Testis (tissue), 3 donors: Measurements from ENCODE around the gene BICD1. TPM values are rescaled to one million over a fixed set of nuclear protein-coding genes. Genes with fewer than 3 reads are reported as not detected.

ENCODE experiments used
- DNase-seq: peaks from one replicate; pipeline ENCODE4 v3.0.0-alpha.2; 2019
- H3K27ac ChIP-seq, 2 donors: fragments of 200-600 bp; sonication (generic); one replicate each; pipeline ENCODE4 v1.5.1; 2019
- H3K27me3 ChIP-seq: fragments of 200-600 bp; sonication (generic); one replicate; pipeline ENCODE4 v1.5.1; 2019
- H3K36me3 ChIP-seq: fragments of 200-600 bp; sonication (generic); one replicate; pipeline ENCODE4 v1.5.1; 2017; ENCODE audit warnings: low read depth; ENCODE audit errors: missing control alignments
- H3K4me1 ChIP-seq: fragments of 200-600 bp; sonication (generic); one replicate; pipeline ENCODE4 v1.5.1; 2019
- H3K4me3 ChIP-seq, 2 donors: fragments of 200-600 bp; sonication (generic); one replicate each; pipeline ENCODE4 v1.5.1; 2017 to 2019
- H3K9me3 ChIP-seq: fragments of 200-600 bp; sonication (generic); one replicate; pipeline ENCODE4 v1.5.1; 2017
- POLR2A ChIP-seq: fragments of 450-650 bp; IDR thresholded peaks from one replicate; pipeline ENCODE4 v1.6.1; 2017; ENCODE audit warnings: antibody characterized with exemption, mild to moderate bottlenecking, moderate library complexity
- WGBS, 2 donors: methylation state at CpG; one replicate each; pipeline ENCODE4 v1.1.5; 2018; 5-methylcytosine and 5-hydroxymethylcytosine counted together
- intact Hi-C: fragments of 100-400 bp; cut with DNase I; formaldehyde crosslinking; loops from one replicate; pipeline ENCODE4 v1.15.1; 2023; ENCODE audit warnings: low total_unique reads
- polyA plus RNA-seq: library from polyadenylated mRNA; stranded (reverse); fragments of 350-450 nt; fragmentation: Illumina TruSeq; extraction: RNeasy Lipid Tissue Mini Kit (QIAGEN cat#74804); gene quantifications from one replicate; pipeline ENCODE4 v1.2.3, GENCODE V29; 2014; ENCODE audit warnings: low read depth, low replicate concordance; ENCODE audit not compliant: insufficient read depth
- total RNA-seq, 2 donors: library from RNA; depleted of rRNA; stranded (reverse); fragments of >200 nt; gene quantifications; one replicate each; pipeline ENCODE4 v1.2.3, GENCODE V29; 2016
- TF ChIP-seq, protein P1 (sequence below), 3 experiments: fragments of 450-650 bp in 2 of 3; fragments of 200-600 bp in 1 of 3; sonication (generic) in 1 of 3; IDR thresholded peaks; one replicate each; pipeline ENCODE4 v1.5.1; 2016 to 2019; ENCODE audit warnings: antibody characterized with exemption in 3 of 3, mild to moderate bottlenecking in 2 of 3, moderate library complexity in 1 of 3

Gene BICD1
- total and polyA plus RNA-seq, 3 donors from 2014 or later, result 8.4 to 28.7 (median 26.0) TPM

- H3K36me3 ChIP-seq, result no peaks in the 10 kb centered on the region
- WGBS, 2 donors, result 95 to 97% methylated on average over 3 of the region's 3 CpGs
Observed at GRCh38 chr12:32117316-32117715, 10.7 kb downstream of the BICD1 start.

GRCh38 chr12:32118806-32119205, 12.2 kb downstream of the BICD1 start:
- intact Hi-C loops, result no loop called here
- no peak for DNase-seq

More at GRCh38 chr12:32117316-32117715, 10.7 kb downstream of the BICD1 start:
- intact Hi-C loops, result no loop called here
- Histone ChIP-seq H3K9me3 (no peaks in the 10 kb centered on the region), H3K27me3 (no peaks in the 10 kb centered on the region), H3K27ac (no peak overlapping the region), H3K4me3 (no peak overlapping the region), H3K4me1 (no peaks in the 10 kb centered on the region)
- no peak for DNase-seq
- TF ChIP-seq, protein P1, sequence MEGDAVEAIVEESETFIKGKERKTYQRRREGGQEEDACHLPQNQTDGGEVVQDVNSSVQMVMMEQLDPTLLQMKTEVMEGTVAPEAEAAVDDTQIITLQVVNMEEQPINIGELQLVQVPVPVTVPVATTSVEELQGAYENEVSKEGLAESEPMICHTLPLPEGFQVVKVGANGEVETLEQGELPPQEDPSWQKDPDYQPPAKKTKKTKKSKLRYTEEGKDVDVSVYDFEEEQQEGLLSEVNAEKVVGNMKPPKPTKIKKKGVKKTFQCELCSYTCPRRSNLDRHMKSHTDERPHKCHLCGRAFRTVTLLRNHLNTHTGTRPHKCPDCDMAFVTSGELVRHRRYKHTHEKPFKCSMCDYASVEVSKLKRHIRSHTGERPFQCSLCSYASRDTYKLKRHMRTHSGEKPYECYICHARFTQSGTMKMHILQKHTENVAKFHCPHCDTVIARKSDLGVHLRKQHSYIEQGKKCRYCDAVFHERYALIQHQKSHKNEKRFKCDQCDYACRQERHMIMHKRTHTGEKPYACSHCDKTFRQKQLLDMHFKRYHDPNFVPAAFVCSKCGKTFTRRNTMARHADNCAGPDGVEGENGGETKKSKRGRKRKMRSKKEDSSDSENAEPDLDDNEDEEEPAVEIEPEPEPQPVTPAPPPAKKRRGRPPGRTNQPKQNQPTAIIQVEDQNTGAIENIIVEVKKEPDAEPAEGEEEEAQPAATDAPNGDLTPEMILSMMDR (IDR thresholded peaks at IDR 0.05), result no peak
- TF ChIP-seq POLR2A, result no peak

DNA sequence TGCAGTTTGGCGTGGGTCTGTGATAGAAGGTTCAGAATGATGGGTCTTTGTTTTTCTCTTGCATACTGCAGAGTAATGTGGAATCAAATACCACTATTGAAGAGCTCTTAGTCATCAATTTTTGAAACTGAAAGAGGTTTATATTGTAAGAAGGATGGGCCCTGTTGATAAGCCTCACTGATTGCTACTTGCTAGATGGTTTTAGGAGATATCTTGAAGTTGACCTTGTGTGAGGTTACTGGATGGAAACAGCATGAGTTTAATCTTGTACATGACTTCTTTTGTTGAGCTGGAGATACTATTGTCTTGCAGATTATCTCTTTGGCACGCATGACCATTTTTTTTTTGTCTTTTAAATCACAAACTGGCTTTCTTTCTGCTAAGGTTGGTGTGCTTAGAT, 13.8 kb downstream of the BICD1 start:
- no peak overlapping the region for H3K4me3 ChIP-seq
- no peak for TF ChIP-seq POLR2A
- TF ChIP-seq, protein P1 (IDR thresholded peaks at IDR 0.05), result no peak
- 58 to 72% methylated on average over 2 of the region's 2 CpGs for WGBS, 2 donors
- H3K9me3 ChIP-seq, result no peaks in the 10 kb centered on the region
- no peak for DNase-seq
- H3K27ac ChIP-seq, result no peak overlapping the region
- no peaks in the 10 kb centered on the region for H3K36me3 ChIP-seq
- intact Hi-C loops, result no loop called here
- H3K27me3 ChIP-seq, result no peaks in the 10 kb centered on the region
- no peaks in the 10 kb centered on the region for H3K4me1 ChIP-seq

More at GRCh38 chr12:32118806-32119205, 12.2 kb downstream of the BICD1 start:
- TF ChIP-seq, protein P1 (IDR thresholded peaks at IDR 0.05), result no peak
- no peak for TF ChIP-seq POLR2A
- WGBS, 2 donors, result 96 to 97% methylated on average over 5 of the region's 5 CpGs
- H3K9me3 ChIP-seq, result no peaks in the 10 kb centered on the region
- H3K27me3 ChIP-seq, result no peaks in the 10 kb centered on the region
- no peaks in the 10 kb centered on the region for H3K36me3 ChIP-seq
- no peak overlapping the region for H3K4me3 ChIP-seq
- no peaks in the 10 kb centered on the region for H3K4me1 ChIP-seq
- no peak overlapping the region for H3K27ac ChIP-seq

GRCh38 chr12:32124637-32125036, 18.0 kb downstream of the BICD1 start:
- TF ChIP-seq, protein P1 (IDR thresholded peaks at IDR 0.05), result no peak
- TF ChIP-seq POLR2A, result no peak
- H3K27me3 ChIP-seq, result no peaks in the 10 kb centered on the region
- DNase-seq, result no peak
- H3K36me3 ChIP-seq, result no peaks in the 10 kb centered on the region
- H3K4me1 ChIP-seq, result no peaks in the 10 kb centered on the region
- 81 to 89% methylated on average over 1 of the region's 1 CpG for WGBS, 2 donors
- no peak overlapping the region for H3K27ac ChIP-seq
- intact Hi-C loops, result no loop called here
- H3K4me3 ChIP-seq, result no peak overlapping the region
- no peaks in the 10 kb centered on the region for H3K9me3 ChIP-seq

GRCh38 chr12:32125455-32126084, 18.9 kb downstream of the BICD1 start:
- WGBS, 2 donors, result 90 to 91% methylated on average over 7 of the region's 7 CpGs
- H3K27ac ChIP-seq, result no peak overlapping the region
- no peaks in the 10 kb centered on the region for H3K27me3 ChIP-seq
- no peak for DNase-seq
- intact Hi-C loops, result no loop called here
- no peaks in the 10 kb centered on the region for H3K36me3 ChIP-seq
- H3K4me3 ChIP-seq, result no peak overlapping the region
- TF ChIP-seq, protein P1 (IDR thresholded peaks at IDR 0.05), result no peak
- no peaks in the 10 kb centered on the region for H3K4me1 ChIP-seq
- no peaks in the 10 kb centered on the region for H3K9me3 ChIP-seq
